Activated CD4-positive, alpha-beta T cell treated with anti-CD3 and anti-CD28 coated beads, Interleukin-2, amount 50 U/mL, for 48 hours (primary cell): ENCODE results near the gene CHRM4.
"Not testable (repeated sequence)": the region's sequence is repeated elsewhere in the genome, so short reads cannot be mapped to it uniquely, and the experiment has no call there.

Experiments used
- DNase-seq, 2 experiments: peaks; one replicate each; pipeline ENCODE4 v3.0.0-alpha.2; 2020

CHRM4 gene

GRCh38 chr11:46381819-46382645 is 9.5 kb downstream of the CHRM4 start:
- DNase-seq, result peak in 1 of 2 experiments; percentile 36

DNA sequence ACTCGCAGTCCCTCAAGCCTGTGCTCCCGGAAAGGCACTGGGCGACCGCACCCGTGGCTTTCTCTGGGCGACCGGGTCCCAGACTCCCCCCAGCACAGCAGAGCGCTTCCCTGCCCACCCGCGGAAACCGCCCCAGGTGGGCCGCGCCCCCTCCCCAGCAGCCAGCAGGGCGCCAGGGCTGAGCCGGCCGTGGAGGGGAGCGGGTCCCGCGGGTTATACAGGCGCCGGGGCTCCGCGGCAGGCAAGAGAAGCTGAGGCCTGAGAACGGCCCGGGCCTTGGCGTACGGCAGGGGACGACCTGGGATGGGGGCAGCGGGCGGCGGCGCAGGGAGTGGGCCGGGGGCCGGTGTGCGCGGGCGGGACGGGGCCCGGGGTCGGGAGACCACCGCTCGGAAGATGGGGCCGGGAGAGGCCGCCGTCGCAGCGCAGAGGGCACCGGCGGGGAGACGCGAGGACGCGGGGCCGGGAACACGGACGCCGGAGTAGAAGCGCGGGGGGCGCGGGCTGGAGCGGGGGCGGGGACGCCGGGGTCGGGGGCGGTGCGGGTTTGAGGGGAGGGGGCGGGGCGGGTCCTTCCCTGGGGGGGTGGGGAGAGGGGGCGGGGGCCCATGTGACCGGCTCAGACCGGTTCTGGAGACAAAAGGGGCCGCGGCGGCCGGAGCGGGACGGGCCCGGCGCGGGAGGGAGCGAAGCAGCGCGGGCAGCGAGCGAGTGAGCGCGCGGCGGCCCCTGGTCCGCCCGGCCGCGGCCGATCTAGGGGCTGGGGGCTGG is 10.3 kb downstream of the CHRM4 start, which contains the start of gene MDK:
Gene MDK (plus strand): TSS at position 622 of the 771 bp plus-strand sequence. CDS start 389 bp downstream, outside the sequence.
- DNase-seq, result peak in 1 of 2 experiments; percentile 31

DNA sequence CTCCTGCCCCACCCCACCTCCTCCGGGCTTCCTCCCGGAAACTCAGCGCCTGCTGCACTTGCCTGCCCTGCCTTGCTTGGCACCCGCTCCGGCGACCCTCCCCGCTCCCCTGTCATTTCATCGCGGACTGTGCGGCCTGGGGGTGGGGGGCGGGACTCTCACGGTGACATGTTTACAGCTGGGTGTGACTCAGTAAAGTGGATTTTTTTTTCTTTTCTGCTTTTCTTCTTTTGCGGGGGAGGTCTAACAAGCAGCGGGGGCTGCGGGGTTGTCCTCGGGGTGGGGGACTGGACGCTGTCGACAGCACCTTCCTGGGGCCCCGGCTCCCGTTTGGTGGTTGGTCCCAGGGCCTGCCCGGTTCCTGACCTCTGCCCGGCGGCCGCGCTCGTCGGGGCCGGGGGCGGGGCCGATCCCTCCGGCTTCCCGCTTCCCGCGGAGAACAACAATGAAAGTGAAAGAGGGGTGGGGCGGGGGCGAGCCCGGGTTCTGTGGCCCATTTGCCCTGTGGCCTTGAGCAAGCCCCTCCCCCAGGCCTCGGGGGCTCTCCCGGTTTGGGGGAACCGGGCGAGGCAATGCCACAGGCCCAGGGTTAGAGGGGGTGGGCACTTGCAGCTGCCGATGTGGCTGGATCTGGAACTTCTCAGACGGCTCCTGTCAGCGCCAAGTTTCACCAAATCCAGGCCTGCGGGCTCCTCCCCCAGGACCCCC is 11.1 kb downstream of the CHRM4 start:
- DNase-seq, result peak; percentile 78 to 85

DNA sequence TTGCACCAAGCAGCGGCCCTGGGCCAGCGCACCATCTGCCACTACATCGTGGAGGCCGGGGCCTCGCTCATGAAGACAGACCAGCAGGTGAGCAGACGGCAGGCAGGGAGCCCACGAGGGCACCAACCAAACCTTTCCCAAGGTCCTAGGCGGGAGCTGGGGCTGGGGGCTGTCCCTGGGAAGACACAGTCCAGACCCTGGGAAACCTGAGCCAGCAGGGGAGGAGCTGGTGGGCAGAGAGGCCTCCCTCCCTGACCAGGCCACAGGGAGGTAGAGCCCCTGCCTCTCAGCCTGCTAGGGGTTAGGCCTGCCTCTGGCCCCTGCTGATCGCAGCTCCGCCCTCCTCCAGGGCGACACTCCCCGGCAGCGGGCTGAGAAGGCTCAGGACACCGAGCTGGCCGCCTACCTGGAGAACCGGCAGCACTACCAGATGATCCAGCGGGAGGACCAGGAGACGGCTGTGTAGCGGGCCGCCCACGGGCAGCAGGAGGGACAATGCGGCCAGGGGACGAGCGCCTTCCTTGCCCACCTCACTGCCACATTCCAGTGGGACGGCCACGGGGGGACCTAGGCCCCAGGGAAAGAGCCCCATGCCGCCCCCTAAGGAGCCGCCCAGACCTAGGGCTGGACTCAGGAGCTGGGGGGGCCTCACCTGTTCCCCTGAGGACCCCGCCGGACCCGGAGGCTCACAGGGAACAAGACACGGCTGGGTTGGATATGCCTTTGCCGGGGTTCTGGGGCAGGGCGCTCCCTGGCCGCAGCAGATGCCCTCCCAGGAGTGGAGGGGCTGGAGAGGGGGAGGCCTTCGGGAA is 11.9 kb downstream of the CHRM4 start:
- DNase-seq, result not testable (repeated sequence)

DNA sequence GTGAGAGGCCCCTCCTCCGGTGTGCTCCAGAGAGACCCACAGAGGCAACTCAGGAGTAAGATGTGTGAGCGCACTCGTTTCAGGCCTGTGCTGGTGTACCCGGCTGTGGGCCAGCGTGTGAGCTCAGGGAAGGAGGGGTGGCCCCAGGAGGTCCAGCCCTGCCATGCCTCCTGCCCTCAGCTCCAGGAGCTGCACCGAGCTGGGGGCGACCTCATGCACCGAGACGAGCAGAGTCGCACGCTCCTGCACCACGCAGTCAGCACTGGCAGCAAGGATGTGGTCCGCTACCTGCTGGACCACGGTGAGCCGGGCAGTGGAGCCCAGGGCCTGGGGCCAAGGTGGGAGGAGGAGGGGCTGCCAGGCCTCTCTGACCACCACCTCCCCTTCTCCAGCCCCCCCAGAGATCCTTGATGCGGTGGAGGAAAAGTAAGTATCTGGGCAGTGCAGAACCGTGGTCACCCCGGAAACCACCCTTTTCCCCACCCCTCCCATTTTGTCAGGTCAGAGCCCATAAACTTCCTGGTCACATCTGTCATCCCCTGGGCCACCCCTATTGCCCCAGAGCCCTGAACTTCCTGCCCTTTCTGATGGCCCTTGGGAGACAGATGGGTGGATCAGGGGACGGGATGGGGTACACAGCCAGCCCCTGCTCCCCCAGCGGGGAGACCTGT is 12.6 kb downstream of the CHRM4 start:
- DNase-seq, result no peak

DNA sequence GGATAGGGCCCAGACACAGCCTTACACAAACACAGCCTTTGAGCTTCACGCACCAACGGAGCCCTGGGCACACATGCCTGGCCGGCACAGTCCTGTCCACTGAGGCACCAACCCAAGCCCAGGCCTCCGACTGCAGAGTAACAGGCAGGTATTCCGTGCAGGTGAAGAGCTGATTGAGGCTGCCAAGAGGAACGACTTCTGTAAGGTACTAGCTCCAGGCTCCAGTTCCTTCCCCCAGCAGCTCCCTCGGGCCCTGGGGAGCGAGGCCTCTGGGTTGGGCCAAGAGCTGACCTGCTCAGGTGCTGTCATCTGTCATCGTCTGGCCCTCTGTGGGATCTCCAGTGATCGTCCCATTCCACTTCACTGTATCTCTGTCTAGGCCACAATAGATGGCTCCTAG is 13.3 kb downstream of the CHRM4 start:
- DNase-seq, result no peak

GRCh38 chr11:46377831-46378230 is 13.7 kb downstream of the CHRM4 start:
- DNase-seq, result no peak

GRCh38 chr11:46377290-46377689 is 14.3 kb downstream of the CHRM4 start:
- DNase-seq, result no peak

- DNase-seq, result no peak
Observed at GRCh38 chr11:46376258-46377050, 15.1 kb downstream of the CHRM4 start.

- no peak for DNase-seq
Observed at GRCh38 chr11:46375392-46376101, 16.0 kb downstream of the CHRM4 start.

DNA sequence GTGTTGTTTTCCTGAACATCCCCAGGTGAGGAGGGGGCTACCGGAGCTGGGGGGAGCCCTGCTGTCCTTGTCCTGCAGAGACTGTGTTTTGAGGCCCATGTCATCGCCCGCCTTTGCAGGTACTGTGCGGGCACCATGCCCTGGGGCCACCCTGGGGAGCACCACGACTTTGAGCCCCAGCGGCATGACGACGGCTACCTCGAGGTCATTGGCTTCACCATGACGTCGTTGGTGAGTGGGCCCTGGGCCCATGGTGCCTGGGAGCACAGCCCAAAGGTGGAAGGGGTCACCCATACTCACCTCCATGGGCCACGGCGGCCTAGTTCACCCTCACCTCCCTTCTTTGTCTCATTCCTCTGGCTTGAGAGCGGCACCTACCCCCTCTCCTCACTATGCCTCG is 16.8 kb downstream of the CHRM4 start:
- DNase-seq, result no peak

DNA sequence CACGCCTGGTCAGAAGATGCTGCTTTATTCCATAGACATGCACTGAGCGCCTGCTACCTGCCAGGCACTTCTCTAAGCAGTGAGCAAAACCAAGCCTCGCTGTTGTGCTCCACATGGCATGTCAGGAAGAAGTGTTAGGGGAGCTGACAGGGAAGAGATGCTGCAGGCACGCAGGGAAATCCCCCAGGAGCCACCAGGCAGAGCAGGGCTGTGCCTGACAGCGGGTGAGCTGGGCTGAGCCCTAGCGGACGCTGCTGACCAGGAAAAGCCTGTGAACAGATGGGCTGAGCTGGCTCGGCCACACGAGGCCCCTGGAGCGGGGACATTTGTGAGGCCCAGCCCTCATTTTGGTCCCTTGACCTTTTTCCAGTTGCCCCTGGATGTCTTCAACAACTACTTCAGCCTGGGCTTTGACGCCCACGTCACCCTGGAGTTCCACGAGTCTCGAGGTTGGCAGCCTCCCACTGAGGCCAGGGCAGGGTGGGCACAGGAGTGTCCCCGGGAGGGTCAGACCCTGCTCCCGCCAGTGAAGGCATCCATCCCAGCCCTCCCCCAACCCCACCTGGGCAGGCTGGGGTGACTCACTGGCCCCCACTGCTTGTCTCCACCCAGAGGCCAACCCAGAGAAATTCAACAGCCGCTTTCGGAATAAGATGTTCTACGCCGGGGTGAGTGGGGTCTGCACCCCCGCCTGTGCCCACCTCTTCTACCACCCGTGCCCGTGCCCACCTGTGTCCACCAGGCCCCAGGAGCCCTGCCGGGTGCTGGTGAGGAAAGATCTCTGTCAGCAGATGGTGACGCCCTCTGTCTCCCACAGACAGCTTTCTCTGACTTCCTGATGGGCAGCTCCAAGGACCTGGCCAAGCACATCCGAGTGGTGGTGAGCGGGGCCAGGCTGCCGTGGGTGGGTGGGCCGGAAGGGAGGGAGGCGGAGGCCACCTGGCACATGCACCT is 17.5 kb downstream of the CHRM4 start:
- no peak for DNase-seq

DNA sequence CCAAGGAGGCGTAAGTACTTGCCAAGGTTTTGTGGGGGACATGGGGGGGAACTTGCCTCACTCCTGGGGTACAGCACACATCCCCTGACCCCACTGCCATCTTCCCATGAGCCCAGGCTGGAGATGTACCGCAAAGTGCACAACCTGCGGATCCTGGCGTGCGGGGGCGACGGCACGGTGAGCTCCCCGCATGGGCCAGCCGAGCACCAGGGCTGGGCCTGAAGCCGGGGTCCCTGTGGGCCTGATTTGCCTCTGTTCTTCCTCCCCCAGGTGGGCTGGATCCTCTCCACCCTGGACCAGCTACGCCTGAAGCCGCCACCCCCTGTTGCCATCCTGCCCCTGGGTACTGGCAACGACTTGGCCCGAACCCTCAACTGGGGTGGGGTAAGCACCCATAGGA is 19.1 kb downstream of the CHRM4 start:
- not testable (repeated sequence) for DNase-seq

- no peak for DNase-seq
Observed at GRCh38 chr11:46372086-46372485, 19.5 kb downstream of the CHRM4 start.

DNA sequence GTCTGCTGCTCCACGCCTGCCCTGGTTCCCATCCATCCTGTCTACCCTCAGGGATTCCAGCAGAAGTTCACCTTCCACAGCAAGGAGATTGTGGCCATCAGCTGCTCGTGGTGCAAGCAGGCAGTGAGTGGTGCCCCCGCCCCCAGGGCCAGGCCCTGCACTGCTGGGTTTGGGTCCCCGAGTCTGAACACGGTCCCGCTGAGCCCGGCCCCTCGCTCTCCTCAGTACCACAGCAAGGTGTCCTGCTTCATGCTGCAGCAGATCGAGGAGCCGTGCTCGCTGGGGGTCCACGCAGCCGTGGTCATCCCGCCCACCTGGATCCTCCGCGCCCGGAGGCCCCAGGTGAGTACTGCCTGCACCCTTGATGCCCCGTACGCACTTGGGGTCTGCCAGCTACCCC is 20.3 kb downstream of the CHRM4 start:
- DNase-seq, result not testable (repeated sequence)

- no peak for DNase-seq
Observed at GRCh38 chr11:46370253-46370652, 21.3 kb downstream of the CHRM4 start.

- DNase-seq, result peak; percentile 61 to 71
Observed at GRCh38 chr11:46369458-46370152, 22.0 kb downstream of the CHRM4 start.

- no peak for DNase-seq
Observed at GRCh38 chr11:46367916-46368267, 23.7 kb downstream of the CHRM4 start.
